CD14-positive monocyte (primary cell): Measurements from ENCODE around the gene TTC33. TPM values are rescaled to one million over a fixed set of nuclear protein-coding genes. Genes with fewer than 3 reads are reported as not detected.

ENCODE experiments used
- DNase-seq, 3 donors: peaks; one replicate each; pipeline ENCODE4 v3.0.0-alpha.2; 2011 to 2022
- H2AFZ ChIP-seq: 2 replicates; pipeline ENCODE4 v1.6.0; 2012; ENCODE audit warnings: mild to moderate bottlenecking, low read depth, low read length, inconsistent platforms; ENCODE audit not compliant: insufficient read depth, poor library complexity, severe bottlenecking
- H3K27ac ChIP-seq, 2 donors: 1 replicate in 1 of 2; 2 replicates in 1 of 2; pipeline ENCODE4 v1.5.1; 2012 to 2013; ENCODE audit warnings: low read length in 2 of 2, control low read depth in 1 of 2, inconsistent platforms in 1 of 2, low read depth in 1 of 2, mild to moderate bottlenecking in 1 of 2
- H3K27me3 ChIP-seq, 2 donors: one replicate each; pipeline versions ENCODE4 v1.6.0 to v1.6.1; 2011 to 2013; ENCODE audit warnings: low read length in 2 of 2; ENCODE audit not compliant: control insufficient read depth in 2 of 2, insufficient read depth in 2 of 2
- H3K36me3 ChIP-seq, 2 donors: replicated peaks in 1 of 2; 1 replicate in 1 of 2; 2 replicates in 1 of 2; pipeline versions ENCODE4 v1.5.1 to v1.6.1; 2012 to 2013; ENCODE audit warnings: low read length in 2 of 2, control low read depth in 1 of 2, inconsistent platforms in 1 of 2, mild to moderate bottlenecking in 1 of 2; ENCODE audit not compliant: insufficient read depth in 2 of 2, control insufficient read depth in 1 of 2
- H3K4me1 ChIP-seq, 2 donors: 1 replicate in 1 of 2; 2 replicates in 1 of 2; pipeline versions ENCODE4 v1.5.1 to v1.6.1; 2012 to 2013; ENCODE audit warnings: low read length in 2 of 2, control low read depth in 1 of 2, inconsistent platforms in 1 of 2, mild to moderate bottlenecking in 1 of 2, moderate library complexity in 1 of 2; ENCODE audit not compliant: insufficient read depth in 2 of 2, control insufficient read depth in 1 of 2
- H3K4me2 ChIP-seq: replicated peaks from 2 replicates; pipeline ENCODE3; 2012; ENCODE audit warnings: low read length, moderate library complexity, mild to moderate bottlenecking; ENCODE audit not compliant: poor library complexity, severe bottlenecking; ENCODE audit errors: extremely low read depth
- H3K4me3 ChIP-seq, 3 experiments: fragments of 200-600 bp in 1 of 3; sonication (generic) in 1 of 3; replicated peaks in 1 of 3; 1 replicate in 2 of 3; 2 replicates in 1 of 3; pipeline ENCODE4 v1.5.1; 2011 to 2013; ENCODE audit warnings: low read length in 3 of 3, mild to moderate bottlenecking in 3 of 3, control low read depth in 2 of 3, low read depth in 2 of 3, inconsistent platforms in 1 of 3, moderate library complexity in 1 of 3
- H3K79me2 ChIP-seq: 2 replicates; pipeline ENCODE4 v1.6.0; 2012; ENCODE audit warnings: mild to moderate bottlenecking, control low read depth, inconsistent platforms, low read length, moderate library complexity; ENCODE audit not compliant: insufficient read depth
- H3K9ac ChIP-seq: 2 replicates; pipeline ENCODE4 v1.6.0; 2017; ENCODE audit warnings: low read length, mild to moderate bottlenecking; ENCODE audit not compliant: insufficient read depth, poor library complexity, severe bottlenecking
- H3K9me3 ChIP-seq, 2 donors: replicated peaks in 1 of 2; 1 replicate in 1 of 2; 2 replicates in 1 of 2; pipeline versions ENCODE4 v1.5.1 to v1.6.1; 2012 to 2013; ENCODE audit warnings: low read length in 2 of 2, control low read depth in 1 of 2; ENCODE audit not compliant: control insufficient read depth in 1 of 2, insufficient read depth in 1 of 2
- H4K20me1 ChIP-seq: 2 replicates; pipeline ENCODE4 v1.6.0; 2012; ENCODE audit warnings: mild to moderate bottlenecking, low read length, control low read depth, moderate library complexity; ENCODE audit not compliant: insufficient read depth
- H3K27ac Mint-ChIP-seq, 7 donors: one replicate each; pipeline ENCODE4 v1.8.0; 2020; ENCODE audit warnings: mild to moderate bottlenecking in 7 of 7, mixed read lengths in 7 of 7, moderate library complexity in 6 of 7, inconsistent platforms in 2 of 7
- H3K27me3 Mint-ChIP-seq, 3 donors: one replicate each; pipeline ENCODE4 v1.8.0; 2021 to 2022; ENCODE audit warnings: low read depth in 3 of 3, mild to moderate bottlenecking in 3 of 3, mixed read lengths in 3 of 3, moderate library complexity in 3 of 3, inconsistent platforms in 1 of 3
- H3K36me3 Mint-ChIP-seq, 2 donors: one replicate each; pipeline ENCODE4 v1.8.0; 2020; ENCODE audit warnings: mixed read lengths in 2 of 2, inconsistent platforms in 1 of 2, mild to moderate bottlenecking in 1 of 2
- H3K4me1 Mint-ChIP-seq: one replicate; pipeline ENCODE4 v1.8.0; 2020; ENCODE audit warnings: mild to moderate bottlenecking, mixed read lengths
- H3K4me3 Mint-ChIP-seq, 2 donors: one replicate each; pipeline ENCODE4 v1.8.0; 2020; ENCODE audit warnings: mild to moderate bottlenecking in 2 of 2, mixed read lengths in 2 of 2, moderate library complexity in 1 of 2
- H3K9me3 Mint-ChIP-seq, 7 donors: one replicate each; pipeline ENCODE4 v1.8.0; 2020 to 2022; ENCODE audit warnings: mixed read lengths in 7 of 7, mild to moderate bottlenecking in 6 of 7, moderate library complexity in 6 of 7, inconsistent platforms in 2 of 7
- CTCF ChIP-seq: fragments of 200-600 bp; IDR thresholded peaks from one replicate; pipeline ENCODE4 v1.8.0; 2022; ENCODE audit warnings: antibody characterized with exemption, mild to moderate bottlenecking
- WGBS: methylation state at CpG from one replicate; pipeline ENCODE4 v1.1.5; 2013; ENCODE audit warnings: missing lambda C conversion rate; ENCODE audit not compliant: insufficient coverage; 5-methylcytosine and 5-hydroxymethylcytosine counted together
- intact Hi-C, 2 donors: fragments of 100-400 bp; cut with micrococcal nuclease; formaldehyde crosslinking; loops; one replicate each; pipeline versions ENCODE4 v1.15.0 to v1.15.1; 2023
- polyA plus RNA-seq, 3 donors: library from polyadenylated mRNA; depleted of rRNA in 1 of 3; unstranded in 2 of 3; stranded (reverse) in 1 of 3; fragments of 300-500 nt in 2 of 3; fragments of >200 nt in 1 of 3; fragmentation: Illumina TruSeq in 2 of 3; gene quantifications; 1 replicate in 2 of 3; 2 replicates in 1 of 3; pipeline ENCODE4 v1.2.3, GENCODE V29; 2012 to 2021

Gene TTC33
- polyA plus RNA-seq, 3 donors = 1.5 to 11.7 (median 9.4) TPM

DNA sequence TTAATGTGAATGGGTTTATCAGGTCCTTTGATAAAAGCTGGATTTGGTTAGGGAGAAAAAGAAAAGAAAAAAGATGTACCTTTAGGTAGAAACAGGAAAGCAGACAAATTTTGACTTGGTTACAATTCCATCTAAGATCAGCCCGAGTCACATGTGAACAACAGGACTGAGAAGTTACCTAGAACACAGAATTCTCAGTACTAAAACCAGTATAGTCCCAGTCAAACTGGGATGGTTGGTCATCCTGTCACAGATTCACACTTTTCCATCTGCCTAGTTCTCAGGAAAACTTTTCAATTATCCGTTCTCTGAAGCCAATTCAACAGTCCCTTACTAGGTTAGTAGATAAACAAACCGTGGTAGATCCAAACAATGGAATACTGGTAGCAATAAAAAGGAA, 266.3 kb downstream of the TTC33 start:
- H3K4me1 Mint-ChIP-seq = peaks cover 64% of the 10 kb centered on the region
- no peak for TF ChIP-seq CTCF
- peaks cover 65 to 74% of the 10 kb centered on the region in 2 donors for H3K4me1 ChIP-seq
- H3K9me3 Mint-ChIP-seq = peaks cover 0 to 2% (median 0%) of the 10 kb centered on the region in 7 donors
- no peaks in the 10 kb centered on the region for H3K79me2 ChIP-seq
- no peak overlapping the region for H3K4me3 Mint-ChIP-seq
- H3K27me3 Mint-ChIP-seq = no peaks in the 10 kb centered on the region
- whole genome bisulfite sequencing = no CpG with 5 or more reads among the region's 3 CpGs
- H3K27ac Mint-ChIP-seq = peak overlapping the region in 4 of 7 donors; percentile 36 to 91 (median 51)
- DNase-seq = no peak
- no peak overlapping the region for H3K4me3 ChIP-seq
- H3K9me3 ChIP-seq = no peaks in the 10 kb centered on the region
- intact Hi-C loops = loop anchor here (5.0 kb wide), 2 partner anchors 77 to 193 kb away; no protein-coding TSS in a partner anchor
- no peak overlapping the region for H3K4me2 ChIP-seq
- no peaks in the 10 kb centered on the region for H3K27me3 ChIP-seq
- H2AFZ ChIP-seq = no peak overlapping the region
- H3K36me3 ChIP-seq = no peaks in the 10 kb centered on the region
- H4K20me1 ChIP-seq = no peaks in the 10 kb centered on the region
- H3K9ac ChIP-seq = no peak overlapping the region
- no peaks in the 10 kb centered on the region for H3K36me3 Mint-ChIP-seq
- no peak overlapping the region for H3K27ac ChIP-seq

GRCh38 chr5:40486437-40487275, 269.1 kb downstream of the TTC33 start:
- Histone ChIP-seq H3K4me2 (peak overlapping the region; percentile 70), H3K4me1 (peaks cover 58 to 78% of the 10 kb centered on the region in 2 donors)

More at GRCh38 chr5:40486437-40487275, 269.1 kb downstream of the TTC33 start:
- H3K27ac Mint-ChIP-seq = peak overlapping the region; percentile 92 to 98 (median 96)
- WGBS = no CpG with 5 or more reads among the region's 4 CpGs
- no peaks in the 10 kb centered on the region for H3K9me3 Mint-ChIP-seq
- Histone ChIP-seq H3K9ac (peak overlapping the region; percentile 53), H3K79me2 (no peaks in the 10 kb centered on the region), H3K36me3 (no peaks in the 10 kb centered on the region), H3K27ac (peak overlapping the region; percentile 78 to 92), H3K9me3 (no peaks in the 10 kb centered on the region), H4K20me1 (no peaks in the 10 kb centered on the region), H3K27me3 (no peaks in the 10 kb centered on the region), H2AFZ (no peak overlapping the region), H3K4me3 (peak overlapping the region in 1 of 3 experiments; percentile 59)
- peaks cover 69% of the 10 kb centered on the region for H3K4me1 Mint-ChIP-seq
- H3K27me3 Mint-ChIP-seq = no peaks in the 10 kb centered on the region
- TF ChIP-seq CTCF = no peak
- DNase-seq = peak; percentile 92 to 98 (median 97)
- no peaks in the 10 kb centered on the region for H3K36me3 Mint-ChIP-seq
- H3K4me3 Mint-ChIP-seq = peak overlapping the region in 1 of 2 donors; percentile 67
- intact Hi-C loops = loop anchor here (5.0 kb wide), 2 partner anchors 74 to 196 kb away; no protein-coding TSS in a partner anchor
